Measurements from ENCODE around the gene TBPL1. TPM values are rescaled to one million over a fixed set of nuclear protein-coding genes. Genes with fewer than 3 reads are reported as not detected.

TBPL1 gene
- total and polyA plus RNA-seq, 2 of the 8 experiments (the other 6 are each of a cell fraction or from before 2014, with no cell fraction given) = 32.5 to 67.0 TPM

- TF ChIP-seq ATF2 (IDR thresholded peaks at IDR 0.05; ENCODE audit: low read length) = no peak
- no peak for TF ChIP-seq CEBPB (IDR thresholded peaks at IDR 0.05; ENCODE audit: low read depth, low read length)
- no peak for TF ChIP-seq HDAC6 (IDR thresholded peaks at IDR 0.05; ENCODE audit: low read depth, low read length)
- TF ChIP-seq, protein P1, sequence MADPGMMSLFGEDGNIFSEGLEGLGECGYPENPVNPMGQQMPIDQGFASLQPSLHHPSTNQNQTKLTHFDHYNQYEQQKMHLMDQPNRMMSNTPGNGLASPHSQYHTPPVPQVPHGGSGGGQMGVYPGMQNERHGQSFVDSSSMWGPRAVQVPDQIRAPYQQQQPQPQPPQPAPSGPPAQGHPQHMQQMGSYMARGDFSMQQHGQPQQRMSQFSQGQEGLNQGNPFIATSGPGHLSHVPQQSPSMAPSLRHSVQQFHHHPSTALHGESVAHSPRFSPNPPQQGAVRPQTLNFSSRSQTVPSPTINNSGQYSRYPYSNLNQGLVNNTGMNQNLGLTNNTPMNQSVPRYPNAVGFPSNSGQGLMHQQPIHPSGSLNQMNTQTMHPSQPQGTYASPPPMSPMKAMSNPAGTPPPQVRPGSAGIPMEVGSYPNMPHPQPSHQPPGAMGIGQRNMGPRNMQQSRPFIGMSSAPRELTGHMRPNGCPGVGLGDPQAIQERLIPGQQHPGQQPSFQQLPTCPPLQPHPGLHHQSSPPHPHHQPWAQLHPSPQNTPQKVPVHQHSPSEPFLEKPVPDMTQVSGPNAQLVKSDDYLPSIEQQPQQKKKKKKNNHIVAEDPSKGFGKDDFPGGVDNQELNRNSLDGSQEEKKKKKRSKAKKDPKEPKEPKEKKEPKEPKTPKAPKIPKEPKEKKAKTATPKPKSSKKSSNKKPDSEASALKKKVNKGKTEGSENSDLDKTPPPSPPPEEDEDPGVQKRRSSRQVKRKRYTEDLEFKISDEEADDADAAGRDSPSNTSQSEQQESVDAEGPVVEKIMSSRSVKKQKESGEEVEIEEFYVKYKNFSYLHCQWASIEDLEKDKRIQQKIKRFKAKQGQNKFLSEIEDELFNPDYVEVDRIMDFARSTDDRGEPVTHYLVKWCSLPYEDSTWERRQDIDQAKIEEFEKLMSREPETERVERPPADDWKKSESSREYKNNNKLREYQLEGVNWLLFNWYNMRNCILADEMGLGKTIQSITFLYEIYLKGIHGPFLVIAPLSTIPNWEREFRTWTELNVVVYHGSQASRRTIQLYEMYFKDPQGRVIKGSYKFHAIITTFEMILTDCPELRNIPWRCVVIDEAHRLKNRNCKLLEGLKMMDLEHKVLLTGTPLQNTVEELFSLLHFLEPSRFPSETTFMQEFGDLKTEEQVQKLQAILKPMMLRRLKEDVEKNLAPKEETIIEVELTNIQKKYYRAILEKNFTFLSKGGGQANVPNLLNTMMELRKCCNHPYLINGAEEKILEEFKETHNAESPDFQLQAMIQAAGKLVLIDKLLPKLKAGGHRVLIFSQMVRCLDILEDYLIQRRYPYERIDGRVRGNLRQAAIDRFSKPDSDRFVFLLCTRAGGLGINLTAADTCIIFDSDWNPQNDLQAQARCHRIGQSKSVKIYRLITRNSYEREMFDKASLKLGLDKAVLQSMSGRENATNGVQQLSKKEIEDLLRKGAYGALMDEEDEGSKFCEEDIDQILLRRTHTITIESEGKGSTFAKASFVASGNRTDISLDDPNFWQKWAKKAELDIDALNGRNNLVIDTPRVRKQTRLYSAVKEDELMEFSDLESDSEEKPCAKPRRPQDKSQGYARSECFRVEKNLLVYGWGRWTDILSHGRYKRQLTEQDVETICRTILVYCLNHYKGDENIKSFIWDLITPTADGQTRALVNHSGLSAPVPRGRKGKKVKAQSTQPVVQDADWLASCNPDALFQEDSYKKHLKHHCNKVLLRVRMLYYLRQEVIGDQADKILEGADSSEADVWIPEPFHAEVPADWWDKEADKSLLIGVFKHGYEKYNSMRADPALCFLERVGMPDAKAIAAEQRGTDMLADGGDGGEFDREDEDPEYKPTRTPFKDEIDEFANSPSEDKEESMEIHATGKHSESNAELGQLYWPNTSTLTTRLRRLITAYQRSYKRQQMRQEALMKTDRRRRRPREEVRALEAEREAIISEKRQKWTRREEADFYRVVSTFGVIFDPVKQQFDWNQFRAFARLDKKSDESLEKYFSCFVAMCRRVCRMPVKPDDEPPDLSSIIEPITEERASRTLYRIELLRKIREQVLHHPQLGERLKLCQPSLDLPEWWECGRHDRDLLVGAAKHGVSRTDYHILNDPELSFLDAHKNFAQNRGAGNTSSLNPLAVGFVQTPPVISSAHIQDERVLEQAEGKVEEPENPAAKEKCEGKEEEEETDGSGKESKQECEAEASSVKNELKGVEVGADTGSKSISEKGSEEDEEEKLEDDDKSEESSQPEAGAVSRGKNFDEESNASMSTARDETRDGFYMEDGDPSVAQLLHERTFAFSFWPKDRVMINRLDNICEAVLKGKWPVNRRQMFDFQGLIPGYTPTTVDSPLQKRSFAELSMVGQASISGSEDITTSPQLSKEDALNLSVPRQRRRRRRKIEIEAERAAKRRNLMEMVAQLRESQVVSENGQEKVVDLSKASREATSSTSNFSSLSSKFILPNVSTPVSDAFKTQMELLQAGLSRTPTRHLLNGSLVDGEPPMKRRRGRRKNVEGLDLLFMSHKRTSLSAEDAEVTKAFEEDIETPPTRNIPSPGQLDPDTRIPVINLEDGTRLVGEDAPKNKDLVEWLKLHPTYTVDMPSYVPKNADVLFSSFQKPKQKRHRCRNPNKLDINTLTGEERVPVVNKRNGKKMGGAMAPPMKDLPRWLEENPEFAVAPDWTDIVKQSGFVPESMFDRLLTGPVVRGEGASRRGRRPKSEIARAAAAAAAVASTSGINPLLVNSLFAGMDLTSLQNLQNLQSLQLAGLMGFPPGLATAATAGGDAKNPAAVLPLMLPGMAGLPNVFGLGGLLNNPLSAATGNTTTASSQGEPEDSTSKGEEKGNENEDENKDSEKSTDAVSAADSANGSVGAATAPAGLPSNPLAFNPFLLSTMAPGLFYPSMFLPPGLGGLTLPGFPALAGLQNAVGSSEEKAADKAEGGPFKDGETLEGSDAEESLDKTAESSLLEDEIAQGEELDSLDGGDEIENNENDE (IDR thresholded peaks at IDR 0.05; ENCODE audit: insufficient replicate concordance, low read length) = no peak
- no peak for TF ChIP-seq PHF8 (conservative IDR thresholded peaks at IDR 0.05; ENCODE audit: low read depth, low read length)
These were observed 36.5 kb downstream of the TBPL1 start (continued) for GRCh38 chr6:133989525-133989924.
